Sigmoid colon (tissue), 3 donors: ENCODE results near the gene DGCR2.

Experiments used
- CTCF ChIP-seq, 4 experiments: fragments of 450-650 bp in 3 of 4; fragments of 200-600 bp in 1 of 4; IDR thresholded peaks; one replicate each; pipeline ENCODE4 v1.5.1; 2016 to 2019; ENCODE audit warnings: antibody characterized with exemption in 4 of 4, mild to moderate bottlenecking in 3 of 4, moderate library complexity in 2 of 4
- POLR2A ChIP-seq, 2 donors: fragments of 450-650 bp; IDR thresholded peaks; one replicate each; pipeline ENCODE4 v1.6.1; 2016; ENCODE audit warnings: antibody characterized with exemption in 2 of 2, mild to moderate bottlenecking in 2 of 2, moderate library complexity in 2 of 2

GRCh38 chr22:19113429-19113828 is 8.8 kb downstream of the DGCR2 start:
- TF ChIP-seq POLR2A (IDR thresholded peaks at IDR 0.05) (no peak), CTCF (IDR thresholded peaks at IDR 0.05) (no peak)
